Breast epithelium (tissue), 3 donors: Measurements from ENCODE around the gene DET1.

Experiments
- CTCF ChIP-seq, 3 donors: fragments of 450-650 bp; IDR thresholded peaks; one replicate each; pipeline ENCODE4 v1.5.1; 2016 to 2017; ENCODE audit warnings: antibody characterized with exemption in 3 of 3, mild to moderate bottlenecking in 3 of 3, moderate library complexity in 3 of 3
- POLR2A ChIP-seq: fragments of 450-650 bp; IDR thresholded peaks from one replicate; pipeline ENCODE4 v1.6.1; 2016; ENCODE audit warnings: antibody characterized with exemption, mild to moderate bottlenecking, moderate library complexity

- no peak for TF ChIP-seq CTCF (IDR thresholded peaks at IDR 0.05)
- no peak for TF ChIP-seq POLR2A
Observed at GRCh38 chr15:88472225-88472624, 74.3 kb downstream of the DET1 start.
